Smooth muscle cell (in vitro differentiated cells): ENCODE measurements around the gene GPR63. TPM values are rescaled to one million over a fixed set of nuclear protein-coding genes. Genes with fewer than 3 reads are reported as not detected.
A peak's percentile ranks its signal among the peaks of the same experiment; 100 is the strongest.

Experiments used
- DNase-seq: peaks from one replicate; lab custom pipeline; 2025; ENCODE audit not compliant: unreplicated experiment; lab: John Stamatoyannopoulos, UW
- H2AFZ ChIP-seq: fragments of 200-600 bp; sonication (generic); 2 replicates; pipeline ENCODE4 v1.6.0; 2016; ENCODE audit warnings: antibody characterized with exemption, low read depth, mild to moderate bottlenecking
- H3F3A ChIP-seq: fragments of 200-600 bp; sonication (generic); 2 replicates; pipeline ENCODE4 v1.6.0; 2017; ENCODE audit warnings: antibody characterized with exemption, low read depth
- H3K27ac ChIP-seq: fragments of 200-600 bp; sonication (generic); 2 replicates; pipeline ENCODE4 v1.5.1; 2016; ENCODE audit warnings: low read depth, mild to moderate bottlenecking
- H3K27me3 ChIP-seq: fragments of 200-600 bp; sonication (generic); 2 replicates; pipeline ENCODE4 v1.6.1; 2016; ENCODE audit warnings: low read depth, mild to moderate bottlenecking
- H3K36me3 ChIP-seq: fragments of 200-600 bp; sonication (generic); 2 replicates; pipeline ENCODE4 v1.5.1; 2016; ENCODE audit warnings: low read depth
- H3K4me1 ChIP-seq: fragments of 200-600 bp; sonication (generic); 2 replicates; pipeline ENCODE4 v1.5.1; 2016; ENCODE audit warnings: low read depth
- H3K4me2 ChIP-seq: fragments of 200-600 bp; sonication (generic); 2 replicates; pipeline ENCODE4 v1.6.0; 2016; ENCODE audit warnings: mild to moderate bottlenecking
- H3K4me3 ChIP-seq: fragments of 200-600 bp; sonication (generic); 2 replicates; pipeline ENCODE4 v1.5.1; 2016; ENCODE audit warnings: mild to moderate bottlenecking
- H3K79me2 ChIP-seq: fragments of 200-600 bp; sonication (generic); 2 replicates; pipeline ENCODE4 v1.6.0; 2016; ENCODE audit warnings: low read depth, mild to moderate bottlenecking
- H3K9ac ChIP-seq: fragments of 200-600 bp; sonication (generic); 2 replicates; pipeline ENCODE4 v1.6.0; 2016; ENCODE audit warnings: low read depth
- H3K9me3 ChIP-seq: fragments of 200-600 bp; sonication (generic); replicated peaks from 2 replicates; pipeline ENCODE4 v1.5.1; 2016; ENCODE audit warnings: low read depth
- H4K20me1 ChIP-seq: fragments of 200-600 bp; sonication (generic); 2 replicates; pipeline ENCODE4 v1.6.0; 2016; ENCODE audit warnings: low read depth
- CTCF ChIP-seq: fragments of 200-600 bp; sonication (generic); IDR thresholded peaks from 2 replicates; pipeline ENCODE4 v1.5.1; 2017; ENCODE audit warnings: borderline replicate concordance, mild to moderate bottlenecking, antibody characterized with exemption; ENCODE audit not compliant: insufficient read depth, poor library complexity, severe bottlenecking
- WGBS: methylation state at CpG from one replicate; pipeline ENCODE4 v1.1.7; 2016; ENCODE audit warnings: low lambda C conversion rate; 5-methylcytosine and 5-hydroxymethylcytosine counted together
- polyA plus RNA-seq: library from polyadenylated mRNA; unstranded; fragments of >200 nt; fragmentation: Nextera tagmentation; extraction: Ambion mirVana; gene quantifications from 2 replicates; pipeline ENCODE4 v1.2.1, GENCODE V29; 2016
- total RNA-seq: library from RNA; depleted of rRNA; stranded (reverse); fragments of >200 nt; gene quantifications from 2 replicates; pipeline ENCODE4 v1.2.3, GENCODE V29; 2014

Gene GPR63
- total and polyA plus RNA-seq, 2 experiments from 2014 or later = 0.56 to 4.4 TPM

GRCh38 chr6:96816301-96816817 lies 20.9 kb downstream of the GPR63 start:
- H3K9me3 ChIP-seq = no peaks in the 10 kb centered on the region
- peak overlapping the region; percentile 26 for H2AFZ ChIP-seq
- H3K27me3 ChIP-seq = no peaks in the 10 kb centered on the region
- H3K4me1 ChIP-seq = peaks cover 27% of the 10 kb centered on the region
- H4K20me1 ChIP-seq = no peaks in the 10 kb centered on the region
- peak overlapping the region; percentile 62 for H3K27ac ChIP-seq
- peak overlapping the region; percentile 34 for H3K9ac ChIP-seq
- 7% methylated on average over 5 of the region's 5 CpGs for WGBS
- H3K36me3 ChIP-seq = no peaks in the 10 kb centered on the region
- peak overlapping the region; percentile 90 for H3K4me2 ChIP-seq
- peak overlapping the region; percentile 36 for H3K4me3 ChIP-seq
- H3K79me2 ChIP-seq = no peaks in the 10 kb centered on the region
- no peak for DNase-seq
- H3F3A ChIP-seq = peaks cover 15% of the 10 kb centered on the region
- TF ChIP-seq CTCF = no peak

DNA sequence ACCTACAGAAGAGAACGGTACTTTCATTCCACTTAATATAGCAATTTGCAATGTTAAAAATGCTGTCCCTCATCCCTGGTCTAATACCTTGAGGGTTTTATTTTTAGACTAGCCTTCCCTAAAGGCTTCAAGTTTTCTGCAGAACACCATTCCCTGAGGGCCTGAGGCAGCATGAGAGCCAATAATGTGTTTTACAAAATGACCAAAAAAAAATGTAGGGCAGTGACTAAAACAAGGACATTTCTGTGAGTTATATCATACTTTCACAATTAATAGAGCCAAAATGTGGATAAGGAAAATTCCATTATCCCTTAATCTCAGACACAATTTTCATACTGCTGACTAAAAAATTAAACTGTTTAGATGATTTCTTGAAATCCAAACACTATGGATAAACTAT lies 22.7 kb downstream of the GPR63 start:
- Histone ChIP-seq H3K27ac (no peak overlapping the region), H2AFZ (no peak overlapping the region), H3K4me1 (peaks cover 33% of the 10 kb centered on the region), H3K27me3 (no peaks in the 10 kb centered on the region), H4K20me1 (no peaks in the 10 kb centered on the region), H3K9me3 (no peaks in the 10 kb centered on the region), H3K4me3 (no peak overlapping the region), H3K36me3 (no peaks in the 10 kb centered on the region), H3F3A (peaks cover 15% of the 10 kb centered on the region), H3K79me2 (no peaks in the 10 kb centered on the region), H3K9ac (no peak overlapping the region), H3K4me2 (peak overlapping the region; percentile 4)
- no peak for DNase-seq
- TF ChIP-seq CTCF = no peak
- WGBS = 45% methylated on average over 1 of the region's 1 CpG

DNA sequence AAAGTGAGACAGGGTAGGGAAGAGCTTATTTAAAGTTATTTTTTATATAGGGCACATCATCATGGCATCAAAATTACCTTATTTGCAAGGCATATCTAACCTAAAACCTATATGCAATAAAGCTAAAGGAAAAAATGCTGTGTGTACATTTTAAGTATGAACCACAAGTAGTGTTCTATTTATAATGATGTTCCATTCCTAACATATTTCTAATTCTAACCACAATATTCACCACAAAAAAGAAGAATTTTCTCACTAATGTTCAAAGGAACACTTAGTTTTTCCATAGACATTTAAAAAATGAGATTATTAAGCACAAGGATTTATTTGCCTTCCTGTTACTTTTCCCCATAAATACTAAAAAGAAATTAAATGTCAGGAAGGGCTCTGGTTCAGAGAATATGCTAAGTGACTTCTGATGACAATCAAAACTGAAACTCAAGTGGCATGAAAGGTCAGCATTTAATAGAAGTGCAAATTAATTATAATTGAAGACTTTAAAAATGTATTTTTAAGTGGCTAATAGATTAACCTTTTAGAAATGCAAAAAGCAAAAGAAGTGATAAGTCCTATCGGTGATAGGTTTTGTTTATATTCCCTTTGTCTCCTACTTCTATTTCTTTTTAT lies 25.1 kb downstream of the GPR63 start:
- Histone ChIP-seq H3F3A (peaks cover 7% of the 10 kb centered on the region), H3K27ac (peak overlapping the region; percentile 35), H4K20me1 (no peaks in the 10 kb centered on the region), H3K36me3 (no peaks in the 10 kb centered on the region), H2AFZ (no peak overlapping the region), H3K79me2 (no peaks in the 10 kb centered on the region), H3K27me3 (no peaks in the 10 kb centered on the region), H3K4me3 (no peak overlapping the region), H3K4me2 (peak overlapping the region; percentile 61), H3K4me1 (peaks cover 37% of the 10 kb centered on the region), H3K9ac (no peak overlapping the region), H3K9me3 (no peaks in the 10 kb centered on the region)
- TF ChIP-seq CTCF = no peak
- WGBS = 82% methylated on average over 1 of the region's 1 CpG
- DNase-seq = no peak

DNA sequence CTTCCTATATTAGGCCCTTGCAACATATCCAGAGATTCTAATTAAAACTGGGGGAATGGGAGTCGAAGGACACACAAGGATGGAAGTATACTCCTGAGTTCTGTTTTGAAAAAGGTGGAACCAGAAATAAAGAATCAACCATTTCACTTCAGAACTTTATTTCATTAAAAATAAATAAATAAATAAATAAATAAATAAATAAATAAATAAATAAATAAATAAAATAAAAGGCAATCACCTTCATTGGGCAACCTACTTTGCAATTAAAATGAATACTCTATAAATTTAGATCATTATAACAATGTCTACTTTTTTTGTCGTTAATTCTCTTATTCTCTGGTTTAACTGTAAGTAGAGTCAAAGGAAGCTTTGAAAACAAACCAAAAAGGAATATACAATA lies 25.6 kb downstream of the GPR63 start:
- peak overlapping the region; percentile 61 for H3K4me2 ChIP-seq
- no peak for TF ChIP-seq CTCF
- H3K27me3 ChIP-seq = no peaks in the 10 kb centered on the region
- H3K27ac ChIP-seq = no peak overlapping the region
- peaks cover 6% of the 10 kb centered on the region for H3F3A ChIP-seq
- H4K20me1 ChIP-seq = no peaks in the 10 kb centered on the region
- no peaks in the 10 kb centered on the region for H3K9me3 ChIP-seq
- H2AFZ ChIP-seq = no peak overlapping the region
- DNase-seq = no peak
- WGBS = 96% methylated on average over 2 of the region's 2 CpGs
- no peaks in the 10 kb centered on the region for H3K79me2 ChIP-seq
- H3K36me3 ChIP-seq = no peaks in the 10 kb centered on the region
- H3K4me1 ChIP-seq = peaks cover 32% of the 10 kb centered on the region
- H3K9ac ChIP-seq = no peak overlapping the region
- H3K4me3 ChIP-seq = no peak overlapping the region
